Sigmoid colon (tissue), 7 donors: ENCODE data around the gene N4BP2. TPM values are rescaled to one million over a fixed set of nuclear protein-coding genes. Genes with fewer than 3 reads are reported as not detected.

Experiments
- DNase-seq: peaks from one replicate; pipeline ENCODE4 v3.0.0-alpha.2; 2019
- H3K27ac ChIP-seq, 4 donors: fragments of 200-600 bp; sonication (generic); one replicate each; pipeline ENCODE4 v1.5.1; 2016 to 2019; ENCODE audit warnings: mild to moderate bottlenecking in 1 of 4
- H3K27me3 ChIP-seq, 3 donors: fragments of 200-600 bp; sonication (generic); one replicate each; pipeline ENCODE4 v1.5.1; 2019; ENCODE audit warnings: mild to moderate bottlenecking in 1 of 3
- H3K36me3 ChIP-seq, 4 donors: fragments of 200-600 bp; sonication (generic); one replicate each; pipeline ENCODE4 v1.5.1; 2016 to 2019
- H3K4me1 ChIP-seq, 4 donors: fragments of 200-600 bp; sonication (generic); one replicate each; pipeline ENCODE4 v1.5.1; 2017 to 2019
- H3K4me3 ChIP-seq, 4 donors: fragments of 200-600 bp; sonication (generic); one replicate each; pipeline ENCODE4 v1.5.1; 2017 to 2019; ENCODE audit warnings: mild to moderate bottlenecking in 2 of 4, moderate library complexity in 1 of 4
- H3K9me3 ChIP-seq, 4 donors: fragments of 200-600 bp in 3 of 4; sonication (generic) in 3 of 4; one replicate each; pipeline versions ENCODE4 v1.5.1 to v1.6.1; 2013 to 2019
- CTCF ChIP-seq, 4 experiments: fragments of 450-650 bp in 3 of 4; fragments of 200-600 bp in 1 of 4; IDR thresholded peaks; one replicate each; pipeline ENCODE4 v1.5.1; 2016 to 2019; ENCODE audit warnings: antibody characterized with exemption in 4 of 4, mild to moderate bottlenecking in 3 of 4, moderate library complexity in 2 of 4
- EP300 ChIP-seq, 4 donors: sonication (generic); formaldehyde crosslinking; IDR thresholded peaks; one replicate each; pipeline ENCODE4 v1.6.1; 2017; ENCODE audit warnings: antibody characterized with exemption in 4 of 4
- POLR2A ChIP-seq, 2 donors: fragments of 450-650 bp; IDR thresholded peaks; one replicate each; pipeline ENCODE4 v1.6.1; 2016; ENCODE audit warnings: antibody characterized with exemption in 2 of 2, mild to moderate bottlenecking in 2 of 2, moderate library complexity in 2 of 2
- POLR2AphosphoS5 ChIP-seq, 4 donors: sonication (generic); formaldehyde crosslinking; IDR thresholded peaks; one replicate each; pipeline ENCODE4 v1.6.1; 2017; ENCODE audit warnings: antibody characterized with exemption in 4 of 4
- WGBS, 2 donors: extraction: QIAGEN DNeasy Blood & Tissue Kit; methylation state at CpG; one replicate each; pipeline ENCODE4 v1.1.7; 2013; 5-methylcytosine and 5-hydroxymethylcytosine counted together
- intact Hi-C: fragments of 100-400 bp; cut with DNase I; formaldehyde crosslinking; loops from one replicate; pipeline ENCODE4 v1.15.1; 2023
- polyA plus RNA-seq, 3 donors: library from polyadenylated mRNA; stranded (reverse); fragments of 200-250 nt; gene quantifications; one replicate each; pipeline ENCODE4 v1.2.3, GENCODE V29; 2013
- total RNA-seq, 4 donors: library from RNA; depleted of rRNA; stranded (reverse); fragments of >200 nt; gene quantifications; one replicate each; pipeline ENCODE4 v1.1.0, GENCODE V29; 2016
- donor health status: healthy with polysubstance abuse.
- donor health status: Bipolar disorder and iron deficiency.
- donor health status: healthy.

The N4BP2 gene
- total and polyA plus RNA-seq, 7 donors, result 1.4 to 11.9 (median 7.9) TPM

DNA sequence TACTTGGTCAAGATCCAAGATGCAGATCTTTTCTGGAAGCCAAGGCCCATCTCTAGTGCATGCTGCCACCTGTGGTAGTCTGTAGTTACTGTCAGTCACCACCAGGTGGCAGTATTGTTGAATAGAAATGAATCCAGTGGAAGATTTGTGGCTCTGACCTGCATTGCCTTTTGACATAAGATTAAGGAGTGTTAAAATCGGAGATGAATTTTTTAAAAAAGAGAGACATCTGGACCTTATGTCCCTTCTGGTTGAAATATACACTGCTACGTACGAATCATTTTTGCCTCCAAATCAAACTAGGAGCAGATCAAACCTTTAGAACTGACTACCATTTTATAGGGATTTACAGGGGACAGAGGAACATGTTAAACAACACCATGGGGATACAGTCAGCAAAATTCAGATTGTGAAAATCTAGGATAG lies 93.3 kb downstream of the N4BP2 start:
- intact Hi-C loops, result loop anchor here (2.0 kb wide), 1 partner anchor 159 kb away; no protein-coding TSS in a partner anchor
- Histone ChIP-seq H3K9me3 (no peaks in the 10 kb centered on the region), H3K27me3 (no peaks in the 10 kb centered on the region), H3K27ac (no peak overlapping the region), H3K4me3 (no peak overlapping the region), H3K36me3 (no peaks in the 10 kb centered on the region), H3K4me1 (no peaks in the 10 kb centered on the region)
- no peak for DNase-seq
- WGBS, 2 donors, result 76% methylated on average over 3 of the region's 3 CpGs
- peak in 3 of 4 experiments; percentile 72 to 81 (median 80) for TF ChIP-seq CTCF (IDR thresholded peaks at IDR 0.05)
- no peak for TF ChIP-seq POLR2AphosphoS5 (IDR thresholded peaks at IDR 0.05)

- DNase-seq, result no peak
- H3K36me3 ChIP-seq, result no peaks in the 10 kb centered on the region
- TF ChIP-seq POLR2A (IDR thresholded peaks at IDR 0.05) (no peak), POLR2AphosphoS5 (IDR thresholded peaks at IDR 0.05) (no peak), EP300 (IDR thresholded peaks at IDR 0.05) (no peak), CTCF (IDR thresholded peaks at IDR 0.05) (no peak)
- H3K4me3 ChIP-seq, result no peak overlapping the region
- no peaks in the 10 kb centered on the region for H3K9me3 ChIP-seq
- 91 to 93% methylated on average over 3 of the region's 3 CpGs for WGBS, 2 donors
- no peaks in the 10 kb centered on the region for H3K27me3 ChIP-seq
- no peaks in the 10 kb centered on the region for H3K4me1 ChIP-seq
- no peak overlapping the region for H3K27ac ChIP-seq
- intact Hi-C loops, result loop anchor here (2.0 kb wide), 1 partner anchor 158 kb away; no protein-coding TSS in a partner anchor
Measured at GRCh38 chr4:40150932-40151331, 94.3 kb downstream of the N4BP2 start.

GRCh38 chr4:40152637-40153036 lies 96.0 kb downstream of the N4BP2 start:
- Histone ChIP-seq H3K9me3 (no peaks in the 10 kb centered on the region), H3K4me3 (no peak overlapping the region), H3K27me3 (no peaks in the 10 kb centered on the region), H3K4me1 (no peaks in the 10 kb centered on the region), H3K36me3 (no peaks in the 10 kb centered on the region), H3K27ac (no peak overlapping the region)
- WGBS, 2 donors, result 50 to 87% methylated on average over 4 of the region's 4 CpGs
- no peak for TF ChIP-seq POLR2AphosphoS5 (IDR thresholded peaks at IDR 0.05)
- intact Hi-C loops, result no loop called here
- DNase-seq, result no peak

DNA sequence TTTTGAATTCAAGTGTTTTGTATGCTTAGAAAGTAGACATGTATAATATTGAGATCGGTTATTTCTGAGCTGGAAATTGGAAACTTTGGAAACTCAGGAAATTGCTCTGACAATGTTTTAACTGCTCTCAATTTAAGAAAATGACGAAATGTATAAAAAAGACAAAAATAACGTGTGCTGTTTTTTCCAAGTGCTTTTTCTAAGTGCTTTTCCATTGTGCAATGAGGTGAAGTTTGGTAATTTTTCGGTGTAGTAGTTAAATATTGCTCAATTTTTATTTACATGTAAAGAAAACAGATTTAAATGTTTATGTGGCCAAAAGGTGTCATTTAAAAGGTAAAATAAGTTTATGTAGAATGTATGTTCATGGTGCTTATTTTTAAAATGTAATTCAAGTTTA lies 100.8 kb downstream of the N4BP2 start:
- no peak for DNase-seq
- no peaks in the 10 kb centered on the region for H3K4me1 ChIP-seq
- 90% methylated on average over 4 of the region's 4 CpGs for WGBS, 2 donors

DNA sequence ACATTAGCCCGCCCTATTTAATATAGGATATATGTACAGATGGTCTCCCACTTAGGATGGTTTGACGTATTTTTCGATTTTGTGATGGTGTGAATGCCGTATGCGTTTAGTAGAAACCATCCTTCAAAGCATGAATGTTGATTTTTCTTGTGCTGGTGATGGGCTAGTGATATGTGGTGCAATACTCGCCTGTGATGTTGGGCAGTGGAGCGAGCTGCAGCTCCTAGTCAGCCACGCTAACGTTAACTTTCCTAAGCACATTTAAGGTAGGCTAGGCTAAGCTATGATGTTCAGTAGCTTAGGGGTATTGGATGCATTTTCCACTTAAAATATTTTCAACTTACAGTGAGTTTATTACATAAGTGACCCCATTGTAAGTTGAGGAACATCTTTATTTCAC lies 103.6 kb downstream of the N4BP2 start:
- Histone ChIP-seq H3K36me3 (no peaks in the 10 kb centered on the region), H3K9me3 (no peaks in the 10 kb centered on the region), H3K4me1 (no peaks in the 10 kb centered on the region), H3K27me3 (no peaks in the 10 kb centered on the region), H3K27ac (no peak overlapping the region), H3K4me3 (no peak overlapping the region)
- TF ChIP-seq POLR2AphosphoS5 (IDR thresholded peaks at IDR 0.05) (no peak), EP300 (IDR thresholded peaks at IDR 0.05) (no peak), CTCF (IDR thresholded peaks at IDR 0.05) (no peak), POLR2A (IDR thresholded peaks at IDR 0.05) (no peak)
- DNase-seq, result no peak
- intact Hi-C loops, result no loop called here
- 94 to 97% methylated on average over 9 of the region's 9 CpGs for WGBS, 2 donors

More for the DNA sequence above, 100.8 kb downstream of the N4BP2 start:
- H3K4me3 ChIP-seq, result no peak overlapping the region
- H3K27ac ChIP-seq, result no peak overlapping the region
- H3K27me3 ChIP-seq, result no peaks in the 10 kb centered on the region
- TF ChIP-seq POLR2A (IDR thresholded peaks at IDR 0.05) (no peak), EP300 (IDR thresholded peaks at IDR 0.05) (no peak), CTCF (IDR thresholded peaks at IDR 0.05) (no peak), POLR2AphosphoS5 (IDR thresholded peaks at IDR 0.05) (no peak)
- H3K9me3 ChIP-seq, result no peaks in the 10 kb centered on the region
- intact Hi-C loops, result no loop called here
- H3K36me3 ChIP-seq, result no peaks in the 10 kb centered on the region
